RWPE2 (cell line): ENCODE measurements around the gene ORC4.

Experiments used
- ATAC-seq: fragments of 200-7000 bp; cut with Tn5 transposase; 3 replicates; pipeline ENCODE4 v1.9.1; 2021; ENCODE audit warnings: low read depth
- DNase-seq: peaks from one replicate; pipeline ENCODE4 v3.0.0-alpha.2; 2020; ENCODE audit warnings: low spot score
- H3K27ac ChIP-seq: fragments of 450-650 bp; 2 replicates; pipeline ENCODE4 v1.5.1; 2017; ENCODE audit warnings: mild to moderate bottlenecking; ENCODE audit not compliant: poor library complexity, severe bottlenecking
- H3K27me3 ChIP-seq: fragments of 250-450 bp; sonication (Bioruptor Pico); 2 replicates; pipeline ENCODE4 v1.5.1; 2021; ENCODE audit warnings: mild to moderate bottlenecking, moderate library complexity; ENCODE audit not compliant: insufficient read depth, poor library complexity, severe bottlenecking
- H3K36me3 ChIP-seq: fragments of 250-450 bp; sonication (Bioruptor Pico); 2 replicates; pipeline ENCODE4 v1.5.1; 2020; ENCODE audit warnings: low read depth, mild to moderate bottlenecking, moderate library complexity
- H3K4me1 ChIP-seq: fragments of 250-450 bp; sonication (Bioruptor Pico); 2 replicates; pipeline ENCODE4 v1.5.1; 2021; ENCODE audit warnings: mild to moderate bottlenecking, moderate library complexity; ENCODE audit not compliant: insufficient read depth, poor library complexity, severe bottlenecking
- H3K4me3 ChIP-seq: fragments of 250-450 bp; sonication (Bioruptor Pico); 2 replicates; pipeline ENCODE4 v1.5.1; 2021; ENCODE audit warnings: mild to moderate bottlenecking, moderate library complexity; ENCODE audit not compliant: severe bottlenecking
- H3K9me3 ChIP-seq: fragments of 250-450 bp; sonication (Bioruptor Pico); 2 replicates; pipeline ENCODE4 v1.5.1; 2021; ENCODE audit warnings: mild to moderate bottlenecking, moderate library complexity; ENCODE audit not compliant: severe bottlenecking
- TF ChIP-seq, protein P1 (sequence below): fragments of 450-650 bp; IDR thresholded peaks from one replicate; pipeline ENCODE4 v1.5.1; 2017; ENCODE audit warnings: mild to moderate bottlenecking, moderate library complexity; ENCODE audit not compliant: poor library complexity, severe bottlenecking

Gene ORC4

DNA sequence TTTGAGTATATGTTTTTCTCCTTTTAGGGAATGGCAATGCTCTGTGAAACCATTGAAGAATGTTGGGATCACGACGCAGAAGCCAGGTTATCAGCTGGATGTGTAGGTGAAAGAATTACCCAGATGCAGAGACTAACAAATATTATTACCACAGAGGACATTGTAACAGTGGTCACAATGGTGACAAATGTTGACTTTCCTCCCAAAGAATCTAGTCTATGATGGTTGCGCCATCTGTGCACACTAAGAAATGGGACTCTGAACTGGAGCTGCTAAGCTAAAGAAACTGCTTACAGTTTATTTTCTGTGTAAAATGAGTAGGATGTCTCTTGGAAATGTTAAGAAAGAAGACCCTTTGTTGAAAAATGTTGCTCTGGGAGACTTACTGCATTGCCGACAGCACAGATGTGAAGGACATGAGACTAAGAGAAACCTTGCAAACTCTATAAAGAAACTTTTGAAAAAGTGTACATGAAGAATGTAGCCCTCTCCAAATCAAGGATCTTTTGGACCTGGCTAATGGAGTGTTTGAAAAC is 93.4 kb downstream of the ORC4 start:
- Histone ChIP-seq H3K4me3 (no peak overlapping the region), H3K9me3 (no peaks in the 10 kb centered on the region), H3K4me1 (no peaks in the 10 kb centered on the region), H3K36me3 (peaks cover 12% of the 10 kb centered on the region), H3K27me3 (no peaks in the 10 kb centered on the region), H3K27ac (no peak overlapping the region)
- DNase-seq (no peak), ATAC-seq (no peak)
- TF ChIP-seq, protein P1, sequence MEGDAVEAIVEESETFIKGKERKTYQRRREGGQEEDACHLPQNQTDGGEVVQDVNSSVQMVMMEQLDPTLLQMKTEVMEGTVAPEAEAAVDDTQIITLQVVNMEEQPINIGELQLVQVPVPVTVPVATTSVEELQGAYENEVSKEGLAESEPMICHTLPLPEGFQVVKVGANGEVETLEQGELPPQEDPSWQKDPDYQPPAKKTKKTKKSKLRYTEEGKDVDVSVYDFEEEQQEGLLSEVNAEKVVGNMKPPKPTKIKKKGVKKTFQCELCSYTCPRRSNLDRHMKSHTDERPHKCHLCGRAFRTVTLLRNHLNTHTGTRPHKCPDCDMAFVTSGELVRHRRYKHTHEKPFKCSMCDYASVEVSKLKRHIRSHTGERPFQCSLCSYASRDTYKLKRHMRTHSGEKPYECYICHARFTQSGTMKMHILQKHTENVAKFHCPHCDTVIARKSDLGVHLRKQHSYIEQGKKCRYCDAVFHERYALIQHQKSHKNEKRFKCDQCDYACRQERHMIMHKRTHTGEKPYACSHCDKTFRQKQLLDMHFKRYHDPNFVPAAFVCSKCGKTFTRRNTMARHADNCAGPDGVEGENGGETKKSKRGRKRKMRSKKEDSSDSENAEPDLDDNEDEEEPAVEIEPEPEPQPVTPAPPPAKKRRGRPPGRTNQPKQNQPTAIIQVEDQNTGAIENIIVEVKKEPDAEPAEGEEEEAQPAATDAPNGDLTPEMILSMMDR, result no peak

DNA sequence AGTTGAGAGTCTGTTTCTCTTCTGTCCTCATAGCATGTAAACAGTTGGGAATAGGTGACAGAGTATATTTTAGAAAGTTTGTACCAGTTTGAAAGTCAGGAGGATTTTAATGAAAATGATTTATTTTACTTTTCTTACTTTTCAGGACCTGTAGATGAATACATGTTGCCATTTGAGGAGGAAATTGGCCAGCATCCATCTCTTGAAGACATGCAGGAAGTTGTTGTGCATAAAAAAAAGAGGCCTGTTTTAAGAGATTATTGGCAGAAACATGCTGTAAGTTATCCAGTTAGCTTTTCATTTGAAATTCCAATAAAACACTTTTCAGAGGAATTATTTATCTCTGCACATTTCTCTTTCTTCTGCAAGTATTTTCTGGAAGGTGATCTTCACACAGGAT is 94.7 kb downstream of the ORC4 start:
- Histone ChIP-seq H3K27me3 (no peaks in the 10 kb centered on the region), H3K27ac (no peak overlapping the region), H3K4me1 (no peaks in the 10 kb centered on the region), H3K36me3 (peaks cover 12% of the 10 kb centered on the region), H3K9me3 (no peaks in the 10 kb centered on the region), H3K4me3 (no peak overlapping the region)
- TF ChIP-seq, protein P1, result no peak
- DNase-seq (no peak), ATAC-seq (no peak)

DNA sequence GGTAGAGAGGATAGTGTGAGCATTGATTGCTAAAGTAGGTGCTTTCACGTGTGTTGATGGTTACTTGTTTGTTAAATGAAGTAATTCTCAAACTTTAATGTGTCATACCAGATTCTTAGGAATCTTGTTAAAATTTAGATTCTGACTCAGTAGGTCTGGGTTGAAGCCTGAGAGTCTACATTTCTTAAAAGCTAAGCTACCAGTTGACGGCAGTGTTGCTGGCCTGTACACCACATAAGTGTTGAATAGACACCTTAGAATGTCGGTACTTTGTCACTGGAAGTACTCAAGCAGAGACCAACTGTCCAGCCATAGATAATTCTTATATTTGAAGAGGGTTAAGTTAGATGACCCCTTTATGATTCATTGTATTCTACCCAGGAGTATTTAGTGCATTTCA is 95.9 kb downstream of the ORC4 start:
- TF ChIP-seq, protein P1, result no peak

DNA sequence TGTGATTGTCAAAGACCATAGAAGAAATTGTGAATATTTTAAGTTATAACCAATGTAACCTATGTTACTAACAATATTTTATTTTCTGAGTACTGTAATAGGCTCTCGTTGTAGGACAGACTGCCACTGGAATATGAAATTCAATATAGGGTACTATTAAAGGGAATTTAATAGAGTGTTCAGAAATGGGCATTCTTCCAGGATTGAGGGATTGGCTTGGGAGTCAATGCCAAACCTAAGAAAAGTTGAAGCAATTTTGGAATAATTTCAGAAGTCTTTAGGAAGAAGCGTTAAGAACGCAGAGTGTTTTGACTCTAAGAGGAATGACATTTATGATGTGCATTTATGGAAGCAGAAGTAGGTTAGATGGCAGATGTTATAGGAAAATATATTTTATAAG is 96.7 kb downstream of the ORC4 start:
- H3K27ac ChIP-seq, result no peak overlapping the region
- peaks cover 12% of the 10 kb centered on the region for H3K36me3 ChIP-seq
- H3K9me3 ChIP-seq, result no peaks in the 10 kb centered on the region
- DNase-seq (no peak), ATAC-seq (no peak)
- no peaks in the 10 kb centered on the region for H3K27me3 ChIP-seq
- TF ChIP-seq, protein P1, result no peak
- H3K4me3 ChIP-seq, result no peak overlapping the region
- H3K4me1 ChIP-seq, result no peaks in the 10 kb centered on the region

More for the DNA sequence above, 95.9 kb downstream of the ORC4 start:
- H3K27ac ChIP-seq, result no peak overlapping the region
- H3K4me1 ChIP-seq, result no peaks in the 10 kb centered on the region
- ATAC-seq (no peak), DNase-seq (no peak)
- no peaks in the 10 kb centered on the region for H3K27me3 ChIP-seq
- H3K4me3 ChIP-seq, result no peak overlapping the region
- H3K9me3 ChIP-seq, result no peaks in the 10 kb centered on the region
- H3K36me3 ChIP-seq, result peaks cover 12% of the 10 kb centered on the region

DNA sequence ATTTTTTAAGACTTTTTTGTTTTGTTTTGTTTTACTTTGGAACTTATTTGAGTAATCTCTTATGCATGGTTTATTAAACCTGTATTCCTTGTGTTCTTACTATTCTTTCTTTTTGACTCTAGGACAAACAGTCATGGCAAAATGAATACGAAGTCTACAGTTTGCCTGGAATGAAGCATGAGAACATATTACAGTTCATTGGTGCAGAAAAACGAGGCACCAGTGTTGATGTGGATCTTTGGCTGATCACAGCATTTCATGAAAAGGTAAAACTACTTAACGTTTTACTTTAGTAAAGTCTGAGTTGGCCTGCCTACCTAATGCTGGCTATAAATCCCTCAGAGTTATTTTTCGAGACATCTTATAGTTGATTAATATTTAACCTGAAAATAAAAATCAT is 103.4 kb downstream of the ORC4 start:
- ATAC-seq, result no peak
- TF ChIP-seq, protein P1, result no peak
- H3K9me3 ChIP-seq, result no peaks in the 10 kb centered on the region
- no peaks in the 10 kb centered on the region for H3K27me3 ChIP-seq
- H3K27ac ChIP-seq, result no peak overlapping the region
- DNase-seq, result no peak
- H3K4me3 ChIP-seq, result no peak overlapping the region
- H3K4me1 ChIP-seq, result no peaks in the 10 kb centered on the region
- H3K36me3 ChIP-seq, result peaks cover 7% of the 10 kb centered on the region; the same call in 1 of the 2 replicates
